Non-pigmented ciliary epithelial cell (primary cell): Measurements from ENCODE around the gene PCNX3.
A peak's percentile ranks its signal among the peaks of the same experiment; 100 is the strongest.

ENCODE experiments used
- DNase-seq: peaks from one replicate; pipeline ENCODE4 v3.0.0-alpha.2; 2010; ENCODE audit warnings: low read depth

The PCNX3 gene

GRCh38 chr11:65599216-65599954 is 16.2 kb upstream of the PCNX3 start:
- DNase-seq = no peak

- no peak for DNase-seq
These were observed 15.7 kb upstream of the PCNX3 start for GRCh38 chr11:65599955-65600246.

- DNase-seq = no peak
These were observed 11.3 kb upstream of the PCNX3 start for GRCh38 chr11:65604258-65604657.

- DNase-seq = peak; percentile 88
These were observed 8.5 kb upstream of the PCNX3 start for GRCh38 chr11:65606876-65607613.

- DNase-seq = no peak
These were observed 7.8 kb upstream of the PCNX3 start for GRCh38 chr11:65607614-65608426.

GRCh38 chr11:65609229-65609628 is 6.3 kb upstream of the PCNX3 start:
- no peak for DNase-seq

GRCh38 chr11:65609665-65610064 is 5.9 kb upstream of the PCNX3 start:
- DNase-seq = no peak

GRCh38 chr11:65610404-65610803 is 5.2 kb upstream of the PCNX3 start:
- DNase-seq = no peak

- DNase-seq = no peak
These were observed 4.4 kb upstream of the PCNX3 start for GRCh38 chr11:65611028-65611757.

GRCh38 chr11:65611758-65612603 is 3.6 kb upstream of the PCNX3 start:
- no peak for DNase-seq

- no peak for DNase-seq
These were observed 2.9 kb upstream of the PCNX3 start for GRCh38 chr11:65612691-65613090.

GRCh38 chr11:65613091-65613928 is 2.3 kb upstream of the PCNX3 start:
- DNase-seq = no peak

- DNase-seq = no peak
These were observed 486 bp downstream of the PCNX3 start for GRCh38 chr11:65615950-65616574.

GRCh38 chr11:65616575-65617001 is 1.0 kb downstream of the PCNX3 start:
- no peak for DNase-seq

- DNase-seq = no peak
These were observed 1.7 kb downstream of the PCNX3 start for GRCh38 chr11:65617136-65617850.

GRCh38 chr11:65617990-65618751 is 2.6 kb downstream of the PCNX3 start:
- no peak for DNase-seq

GRCh38 chr11:65618763-65619162 is 3.2 kb downstream of the PCNX3 start:
- no peak for DNase-seq

- DNase-seq = no peak
These were observed 3.8 kb downstream of the PCNX3 start for GRCh38 chr11:65619281-65619928.
